ENCODE data around the gene ATAD3B.
"Not testable (repeated sequence)": the region's sequence is repeated elsewhere in the genome, so short reads cannot be mapped to it uniquely, and the experiment has no call there.

Gene ATAD3B

DNA sequence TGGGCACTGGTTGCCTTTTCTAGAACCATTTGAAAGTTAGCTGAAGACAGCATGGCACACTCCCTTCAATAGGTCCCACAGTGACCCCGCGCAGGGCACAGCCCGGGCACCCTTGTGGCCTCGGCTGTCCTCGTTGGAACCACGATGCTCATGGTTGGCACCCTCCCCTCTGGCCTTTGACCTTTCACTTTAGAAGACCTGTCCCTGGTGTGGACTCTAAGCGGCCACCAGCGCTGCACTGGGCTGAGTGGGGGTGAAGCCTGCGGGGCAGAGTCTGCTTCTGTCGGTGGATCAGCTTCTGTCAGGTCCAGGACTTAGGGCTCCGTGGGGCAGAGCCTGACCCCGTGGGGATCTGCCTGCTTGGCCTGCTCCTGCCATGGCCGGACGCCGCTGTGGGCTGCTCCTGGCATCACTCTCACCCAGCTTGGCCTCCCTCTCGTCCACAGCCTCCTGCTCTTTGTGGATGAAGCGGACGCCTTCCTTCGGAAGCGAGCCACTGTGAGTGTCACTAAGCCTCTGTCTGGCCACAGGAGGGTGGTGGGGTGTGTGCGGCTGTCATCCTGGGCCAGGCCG lies 14.8 kb upstream of the ATAD3B start:
- H3K27ac Mint-ChIP-seq, H3K27me3 Mint-ChIP-seq, H3K4me1 Mint-ChIP-seq, H3K36me3 Mint-ChIP-seq, H3K4me3 Mint-ChIP-seq, H3K9me3 Mint-ChIP-seq: not testable (repeated sequence)

DNA sequence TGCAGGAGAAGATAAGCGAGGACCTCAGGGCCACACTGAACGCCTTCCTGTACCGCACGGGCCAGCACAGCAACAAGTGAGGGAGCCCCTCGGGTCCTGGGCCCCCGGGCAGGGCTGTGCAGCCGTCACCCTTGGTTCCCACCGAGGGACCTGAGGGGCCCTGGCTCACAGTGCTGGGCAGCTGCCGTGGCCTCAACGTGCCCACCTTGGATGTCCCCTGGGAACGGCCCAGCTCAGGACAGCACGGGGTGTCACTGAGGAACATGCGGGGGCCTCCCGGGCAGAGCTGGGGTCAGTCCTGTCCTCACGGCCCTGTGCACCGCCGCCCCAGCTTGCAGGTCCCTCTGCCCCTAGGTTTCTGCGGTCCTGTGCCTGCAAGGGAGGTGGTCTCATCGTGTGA lies 12.4 kb upstream of the ATAD3B start:
- not testable (repeated sequence) for H3K4me1 Mint-ChIP-seq, H3K27me3 Mint-ChIP-seq, H3K4me3 Mint-ChIP-seq, H3K9me3 Mint-ChIP-seq, H3K36me3 Mint-ChIP-seq, H3K27ac Mint-ChIP-seq

- H3K4me1 Mint-ChIP-seq, H3K9me3 Mint-ChIP-seq, H3K4me3 Mint-ChIP-seq, H3K27ac Mint-ChIP-seq, H3K27me3 Mint-ChIP-seq, H3K36me3 Mint-ChIP-seq: not testable (repeated sequence)
Observed at GRCh38 chr1:1459711-1460110, 11.9 kb upstream of the ATAD3B start.

DNA sequence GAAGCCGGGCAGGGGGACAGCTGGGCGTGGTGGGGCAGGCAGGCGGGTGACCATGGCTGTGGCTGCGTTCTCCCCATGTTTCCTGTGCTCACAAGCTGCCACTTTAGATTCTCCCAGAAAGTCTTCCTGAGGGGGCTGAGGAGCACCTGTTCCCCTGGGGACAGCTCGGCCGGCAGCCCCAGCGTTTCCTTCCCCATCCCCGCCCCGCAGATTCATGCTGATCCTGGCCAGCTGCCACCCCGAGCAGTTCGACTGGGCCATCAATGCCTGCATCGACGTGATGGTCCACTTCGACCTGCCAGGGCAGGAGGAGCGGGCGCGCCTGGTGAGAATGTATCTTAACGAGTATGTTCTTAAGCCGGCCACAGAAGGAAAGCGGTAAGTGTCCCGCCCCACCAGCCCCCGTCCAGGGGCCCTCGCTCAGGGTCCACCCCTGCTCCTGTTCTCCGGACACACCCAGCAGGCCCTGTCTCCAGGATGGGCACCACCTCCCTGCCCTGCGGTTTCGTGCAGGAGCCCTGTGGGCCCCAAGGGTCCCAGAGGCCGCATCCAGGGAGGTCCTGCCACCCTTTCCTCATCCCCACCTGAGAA lies 10.9 kb upstream of the ATAD3B start:
- Mint-ChIP-seq H3K36me3 (no peaks in the 10 kb centered on the region), H3K27me3 (no peaks in the 10 kb centered on the region), H3K4me3 (no peak overlapping the region), H3K27ac (no peak overlapping the region), H3K9me3 (no peaks in the 10 kb centered on the region), H3K4me1 (no peaks in the 10 kb centered on the region)

DNA sequence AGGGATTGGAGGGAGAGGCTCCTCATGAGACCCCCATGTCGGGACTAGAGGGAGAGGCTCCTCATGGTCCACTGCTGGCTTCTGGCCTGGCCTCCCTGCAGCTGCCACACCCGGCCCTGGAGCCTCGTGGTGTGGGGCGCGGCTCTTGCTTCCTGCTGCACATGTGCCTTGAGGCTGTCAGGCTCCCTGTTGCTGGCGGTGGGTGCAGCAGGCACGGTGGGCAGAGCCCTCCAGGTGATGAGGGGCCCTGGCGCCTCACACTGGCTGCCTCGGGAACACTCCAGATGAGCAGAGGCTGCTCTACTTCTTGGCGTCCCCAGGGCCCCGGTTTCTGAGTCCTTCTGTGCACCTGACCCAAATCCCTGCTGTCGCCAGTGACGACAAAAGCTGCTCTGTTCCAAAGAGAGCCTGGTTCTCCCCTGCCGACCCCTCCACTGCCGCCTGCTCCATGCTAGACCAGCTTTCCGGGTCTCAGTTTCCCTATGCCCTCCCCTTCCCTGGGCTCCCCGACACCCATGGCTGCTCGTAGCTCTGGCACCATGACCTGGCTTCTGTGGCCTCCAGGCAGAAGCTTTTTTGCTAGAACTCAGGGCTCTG lies 9.7 kb upstream of the ATAD3B start:
- H3K27me3 Mint-ChIP-seq, result no peaks in the 10 kb centered on the region
- H3K27ac Mint-ChIP-seq, result peak overlapping the region; percentile 46
- no peaks in the 10 kb centered on the region for H3K36me3 Mint-ChIP-seq

GRCh38 chr1:1462318-1462966 lies 9.1 kb upstream of the ATAD3B start:
- Mint-ChIP-seq H3K4me3 (no peak overlapping the region), H3K27ac (peak overlapping the region; percentile 46), H3K27me3 (no peaks in the 10 kb centered on the region), H3K36me3 (no peaks in the 10 kb centered on the region), H3K4me1 (no peaks in the 10 kb centered on the region), H3K9me3 (no peaks in the 10 kb centered on the region)

More for the DNA sequence above, 9.7 kb upstream of the ATAD3B start:
- Mint-ChIP-seq H3K9me3 (no peaks in the 10 kb centered on the region), H3K4me1 (no peaks in the 10 kb centered on the region), H3K4me3 (no peak overlapping the region)

DNA sequence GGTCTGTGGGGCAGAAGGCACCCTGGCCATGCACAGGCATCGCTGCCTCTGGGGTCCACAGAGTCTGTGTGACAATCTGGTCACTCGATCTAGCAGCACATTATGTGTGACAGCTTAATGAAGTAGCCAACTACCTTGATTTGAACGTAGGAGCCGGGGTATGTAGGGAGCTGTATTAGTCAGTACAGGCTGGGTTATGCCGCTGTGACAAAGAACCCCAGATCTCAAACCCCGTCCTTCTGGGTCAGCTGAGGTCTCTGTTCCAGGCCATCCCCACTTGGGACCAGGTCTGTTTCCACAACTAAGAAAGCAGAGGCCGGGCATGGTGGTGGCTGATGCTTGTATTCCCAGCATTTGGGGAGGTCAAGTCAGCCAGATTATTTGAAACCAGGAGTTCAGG lies 8.3 kb upstream of the ATAD3B start:
- no peaks in the 10 kb centered on the region for H3K36me3 Mint-ChIP-seq

GRCh38 chr1:1468196-1468985 lies 3.2 kb upstream of the ATAD3B start:
- H3K27me3 Mint-ChIP-seq, H3K27ac Mint-ChIP-seq, H3K4me3 Mint-ChIP-seq, H3K9me3 Mint-ChIP-seq, H3K36me3 Mint-ChIP-seq: not testable (repeated sequence)
- peaks cover 13% of the 10 kb centered on the region for H3K4me1 Mint-ChIP-seq

More for the DNA sequence above, 8.3 kb upstream of the ATAD3B start:
- H3K4me1 Mint-ChIP-seq, result no peaks in the 10 kb centered on the region
- H3K27me3 Mint-ChIP-seq, result no peaks in the 10 kb centered on the region
- H3K4me3 Mint-ChIP-seq, result no peak overlapping the region
- H3K27ac Mint-ChIP-seq, result no peak overlapping the region
- no peaks in the 10 kb centered on the region for H3K9me3 Mint-ChIP-seq

- no peaks in the 10 kb centered on the region for H3K36me3 Mint-ChIP-seq
- H3K9me3 Mint-ChIP-seq, result no peaks in the 10 kb centered on the region
- peak overlapping the region; percentile 67 for H3K27ac Mint-ChIP-seq
- no peaks in the 10 kb centered on the region for H3K27me3 Mint-ChIP-seq
- peak overlapping the region; percentile 91 for H3K4me3 Mint-ChIP-seq
- H3K4me1 Mint-ChIP-seq, result peaks cover 21% of the 10 kb centered on the region
Observed at GRCh38 chr1:1470626-1471388, 758 bp upstream of the ATAD3B start.

- not testable (repeated sequence) for H3K36me3 Mint-ChIP-seq, H3K27me3 Mint-ChIP-seq
Observed at GRCh38 chr1:1472053-1472876, 700 bp downstream of the ATAD3B start.

GRCh38 chr1:1476011-1476410 lies 4.4 kb downstream of the ATAD3B start:
- H3K27ac Mint-ChIP-seq, H3K36me3 Mint-ChIP-seq: not testable (repeated sequence)

More at GRCh38 chr1:1472053-1472876, 700 bp downstream of the ATAD3B start:
- H3K27ac Mint-ChIP-seq, H3K9me3 Mint-ChIP-seq: not testable (repeated sequence)
- peaks cover 21% of the 10 kb centered on the region for H3K4me1 Mint-ChIP-seq
- H3K4me3 Mint-ChIP-seq, result peak overlapping the region; percentile 86

DNA sequence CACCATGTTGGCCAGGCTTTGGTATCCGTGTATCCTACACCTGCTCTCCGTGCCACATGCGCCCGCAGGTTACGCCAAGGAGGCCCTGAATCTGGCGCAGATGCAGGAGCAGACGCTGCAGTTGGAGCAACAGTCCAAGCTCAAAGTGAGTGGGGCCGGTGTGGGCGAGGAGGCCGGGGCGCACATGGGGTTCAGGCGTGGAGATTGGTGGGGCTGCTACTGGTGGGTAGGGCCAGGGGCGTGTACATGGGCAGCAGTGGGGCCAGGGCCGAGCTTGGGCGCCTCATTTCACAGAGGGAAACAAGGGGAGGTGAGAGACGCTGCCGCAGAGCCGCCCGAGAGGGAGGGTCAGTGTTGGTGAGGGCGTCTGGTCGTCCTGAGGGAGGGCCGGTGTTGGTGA lies 5.6 kb downstream of the ATAD3B start:
- H3K27ac Mint-ChIP-seq, result no peak overlapping the region
- peaks cover 6% of the 10 kb centered on the region for H3K36me3 Mint-ChIP-seq

More at GRCh38 chr1:1476011-1476410, 4.4 kb downstream of the ATAD3B start:
- not testable (repeated sequence) for H3K27me3 Mint-ChIP-seq, H3K4me3 Mint-ChIP-seq, H3K9me3 Mint-ChIP-seq
- peaks cover 16% of the 10 kb centered on the region for H3K4me1 Mint-ChIP-seq

DNA sequence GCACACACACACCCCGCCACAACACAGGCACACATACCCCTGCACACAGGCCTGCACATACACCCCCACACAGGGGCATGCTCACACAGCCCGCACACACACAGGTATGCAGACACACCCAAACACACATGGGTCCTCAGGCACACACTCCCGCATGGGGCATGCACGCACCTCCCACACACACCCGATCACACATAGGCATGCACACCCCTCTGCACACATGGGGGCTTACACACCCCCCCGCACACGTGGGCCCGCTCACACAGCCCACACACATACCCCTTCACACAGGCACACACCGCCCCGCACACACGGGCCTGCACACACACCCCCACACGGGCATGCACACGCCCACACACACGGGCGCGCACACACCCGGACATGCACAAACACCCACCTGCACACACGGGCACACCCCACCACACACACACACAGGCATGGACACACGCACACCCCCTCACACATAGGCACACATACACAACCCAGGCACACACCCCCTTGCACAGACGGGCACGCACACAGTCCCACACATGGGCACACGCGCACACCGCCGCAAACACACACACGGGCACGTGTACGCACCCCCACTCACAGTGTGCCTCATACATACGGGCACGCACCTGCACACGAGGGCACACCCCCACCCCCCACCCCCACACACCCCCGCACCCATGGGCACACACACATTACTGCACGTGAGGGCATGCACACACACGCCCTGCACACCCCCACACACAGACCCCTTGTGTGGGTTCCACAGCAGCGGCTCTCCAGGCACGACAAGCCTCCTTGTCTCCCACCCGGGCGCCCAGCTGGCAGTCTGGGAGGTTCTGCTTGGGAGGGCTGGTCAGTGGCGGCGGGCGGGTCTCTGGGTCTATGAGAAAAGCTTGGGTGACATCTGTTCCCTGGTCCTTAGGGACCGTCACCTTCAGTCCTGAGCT lies 8.3 kb downstream of the ATAD3B start:
- Mint-ChIP-seq H3K4me3 (no peak overlapping the region), H3K4me1 (peaks cover 10% of the 10 kb centered on the region), H3K9me3 (no peaks in the 10 kb centered on the region), H3K27me3 (no peaks in the 10 kb centered on the region), H3K27ac (peak overlapping the region; percentile 91), H3K36me3 (peaks cover 6% of the 10 kb centered on the region)

More for the DNA sequence above, 5.6 kb downstream of the ATAD3B start:
- Mint-ChIP-seq H3K4me1 (peaks cover 14% of the 10 kb centered on the region), H3K4me3 (no peak overlapping the region), H3K27me3 (no peaks in the 10 kb centered on the region), H3K9me3 (no peaks in the 10 kb centered on the region)

- H3K4me1 Mint-ChIP-seq, H3K27ac Mint-ChIP-seq, H3K27me3 Mint-ChIP-seq, H3K36me3 Mint-ChIP-seq, H3K9me3 Mint-ChIP-seq, H3K4me3 Mint-ChIP-seq: not testable (repeated sequence)
Observed at GRCh38 chr1:1480488-1480867, 8.9 kb downstream of the ATAD3B start.

All from activated naive CD4-positive, alpha-beta T cell treated with anti-CD3 and anti-CD28 coated beads, Interleukin-2, amount 50 U/mL, for 24 hours (primary cell).